GM21529 (cell line): ENCODE measurements around the gene RNF181.
"Not testable (repeated sequence)": the region's sequence is repeated elsewhere in the genome, so short reads cannot be mapped to it uniquely, and the experiment has no call there.

Experiments used
- ATAC-seq: cut with Tn5 transposase; IDR thresholded peaks from one replicate; pipeline ENCODE4 v1.9.1; 2021; ENCODE audit not compliant: unreplicated experiment

The RNF181 gene

DNA sequence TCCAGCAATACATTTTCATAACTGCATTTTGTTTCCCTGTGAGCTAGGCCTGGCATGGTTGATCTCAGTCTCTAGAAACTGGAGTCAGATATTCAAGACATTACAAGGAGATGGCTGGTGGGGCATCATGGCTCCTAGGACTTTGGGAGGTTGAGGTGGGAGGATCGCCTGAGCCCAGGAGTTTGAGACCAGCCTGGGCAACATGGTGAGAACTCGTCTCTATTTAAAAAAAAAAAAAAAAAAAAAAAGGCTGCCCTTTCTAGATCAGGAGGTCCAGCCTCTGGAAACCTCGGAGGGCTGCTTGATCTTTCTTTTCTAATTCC, 18.5 kb upstream of the RNF181 start:
- no peak for ATAC-seq

- peak; percentile 77 for ATAC-seq
These were observed 17.9 kb upstream of the RNF181 start, which contains the start of gene VAMP8 for GRCh38 chr2:85577386-85578242. Gene VAMP8 (plus strand): TSS chr2:85577586. CDS start chr2:85577647, 61 bp downstream.

- ATAC-seq = peak; percentile 53
These were observed 17.0 kb upstream of the RNF181 start for GRCh38 chr2:85578243-85579180.

DNA sequence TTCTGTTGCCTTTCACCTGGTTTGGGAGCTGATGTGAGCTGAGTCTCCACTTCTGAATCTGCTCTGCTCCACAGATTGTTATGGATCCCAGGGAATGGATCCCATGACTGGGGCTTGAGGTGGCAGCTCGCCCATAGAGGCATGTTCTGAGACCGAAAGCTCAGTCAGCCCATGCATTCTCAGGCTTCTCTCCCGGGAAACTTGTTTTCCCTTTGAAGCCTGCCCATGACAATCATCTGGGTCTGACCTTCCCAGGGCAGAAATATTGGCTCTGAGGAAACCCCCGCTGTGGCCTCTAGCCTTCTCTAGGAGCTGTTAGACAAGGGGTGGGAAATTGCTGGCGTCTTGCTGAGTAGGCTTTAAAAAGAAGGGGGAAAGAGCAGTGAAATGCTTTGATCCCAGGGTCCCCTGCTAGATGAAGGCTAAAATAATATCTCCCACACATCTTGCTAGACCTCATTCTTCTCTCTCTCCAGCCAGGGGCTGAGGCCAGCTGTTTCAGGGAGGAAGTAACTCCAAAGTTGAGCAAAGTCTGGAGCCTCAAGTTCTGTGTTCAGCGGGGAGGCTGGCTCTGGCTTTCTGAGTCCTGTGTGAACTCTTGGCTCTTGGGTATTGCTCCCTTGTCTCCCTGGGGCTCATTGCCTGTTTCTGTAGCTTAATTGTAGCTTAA, 16.1 kb upstream of the RNF181 start:
- no peak for ATAC-seq

GRCh38 chr2:85580206-85580605, 15.3 kb upstream of the RNF181 start:
- no peak for ATAC-seq

DNA sequence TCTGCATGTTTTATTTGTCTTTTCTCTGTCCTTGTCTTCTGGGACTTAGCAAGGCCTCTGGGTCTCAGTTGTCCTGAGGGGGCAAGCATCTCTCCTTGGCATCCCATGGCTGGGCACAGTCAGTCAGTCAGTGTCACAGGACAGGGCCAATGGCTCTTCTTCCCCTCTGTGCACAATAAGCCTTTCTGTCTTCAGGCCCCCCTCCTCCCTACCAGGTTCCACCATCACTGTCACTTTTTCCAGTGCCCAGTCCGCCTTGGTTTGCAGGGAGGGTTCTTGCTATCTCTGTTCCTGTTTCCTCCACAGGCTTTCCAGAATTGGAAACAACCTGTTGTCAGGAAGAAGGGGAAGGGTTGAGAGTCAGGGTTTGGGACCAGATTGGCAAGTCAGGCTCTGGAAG, 13.1 kb upstream of the RNF181 start:
- no peak for ATAC-seq

GRCh38 chr2:85583667-85584353, 11.7 kb upstream of the RNF181 start:
- ATAC-seq = no peak

DNA sequence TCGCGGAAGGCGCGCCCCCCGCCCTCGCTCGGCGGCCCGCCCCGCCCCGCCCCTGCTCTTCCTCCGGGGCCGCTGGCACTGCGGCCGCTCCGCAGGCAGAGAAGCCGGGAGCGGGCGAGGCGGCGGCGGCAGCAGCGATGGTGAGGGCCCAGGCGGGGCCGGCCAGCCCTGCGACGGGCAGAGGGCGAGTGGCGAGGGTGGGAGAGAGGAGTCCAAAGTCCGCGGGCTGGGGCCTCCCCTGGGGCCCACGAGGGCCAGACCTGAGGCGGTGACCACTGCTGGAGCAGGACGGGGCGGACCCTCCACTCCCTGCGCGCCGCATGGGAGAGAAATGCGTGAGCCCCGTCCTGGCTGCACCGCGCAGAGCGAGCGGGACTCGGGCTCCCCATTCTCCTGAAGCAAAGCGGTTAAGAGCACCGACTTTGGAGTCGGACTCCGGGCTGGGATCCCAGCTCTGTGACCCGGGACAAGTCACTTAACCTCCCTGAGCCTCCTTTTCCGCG, 11.1 kb upstream of the RNF181 start, which contains the start of gene VAMP5:
Gene VAMP5, plus strand, starts transcription at position 78 of the 503 bp plus-strand sequence. Its CDS starts 60 bp downstream, at position 138.
- peak; percentile 64 for ATAC-seq

GRCh38 chr2:85584857-85585780, 10.4 kb upstream of the RNF181 start:
- ATAC-seq = peak; percentile 59

DNA sequence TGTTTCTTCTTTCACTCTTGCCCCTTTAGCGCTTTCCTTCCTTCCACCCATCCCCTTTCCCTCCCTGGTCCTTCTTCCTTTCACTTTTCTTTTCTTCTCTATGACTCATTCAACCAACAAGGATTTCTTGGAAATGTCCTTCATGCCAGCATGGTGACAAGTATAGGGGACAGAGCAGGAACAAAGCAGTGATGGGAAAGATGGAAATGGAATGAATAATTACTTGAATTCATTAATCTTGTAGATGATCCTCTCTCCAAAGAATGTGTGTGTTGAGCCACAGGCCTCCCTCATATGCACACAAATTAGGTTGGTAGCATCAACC, 9.8 kb upstream of the RNF181 start:
- no peak for ATAC-seq

GRCh38 chr2:85588236-85588635, 7.3 kb upstream of the RNF181 start:
- no peak for ATAC-seq

DNA sequence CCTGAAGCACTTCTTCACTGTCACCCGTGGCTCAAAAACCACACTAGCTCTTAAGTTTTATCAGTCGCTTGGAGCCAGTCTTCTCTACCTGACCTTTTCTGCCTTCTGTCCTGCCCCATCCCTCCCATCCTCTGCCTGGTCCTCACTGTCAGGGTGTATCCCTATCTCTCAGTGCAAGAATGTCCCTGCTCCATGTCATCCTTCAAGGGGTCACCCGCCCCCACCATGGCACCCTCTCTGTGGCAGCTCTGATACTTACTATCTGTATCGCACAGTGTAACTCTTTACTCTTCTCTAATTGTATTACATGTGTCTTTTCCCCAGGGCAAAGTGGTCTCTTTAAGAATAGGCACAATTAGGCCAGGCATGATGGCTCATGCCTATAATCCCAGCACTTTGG, 6.9 kb upstream of the RNF181 start:
- ATAC-seq = no peak

DNA sequence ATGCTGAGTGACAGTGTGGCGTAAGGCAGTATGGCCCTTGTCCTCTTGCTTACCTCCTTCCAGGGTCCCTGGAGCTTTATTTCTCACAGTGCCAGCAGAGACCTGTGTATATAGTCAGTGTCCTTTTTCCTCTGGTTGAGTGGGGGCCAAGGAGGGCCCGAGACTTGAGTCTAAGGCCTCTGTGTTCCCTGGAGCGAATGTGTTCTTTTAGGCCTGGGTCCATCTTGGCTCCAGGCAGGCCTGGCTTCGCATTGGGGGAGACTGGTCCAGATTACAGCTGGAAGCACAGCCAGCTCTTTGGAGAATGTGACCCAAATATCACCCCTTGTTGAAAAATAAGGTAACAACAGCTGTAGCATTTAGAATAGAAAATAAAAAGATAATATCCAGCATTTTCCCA, 6.4 kb upstream of the RNF181 start:
- ATAC-seq = no peak

DNA sequence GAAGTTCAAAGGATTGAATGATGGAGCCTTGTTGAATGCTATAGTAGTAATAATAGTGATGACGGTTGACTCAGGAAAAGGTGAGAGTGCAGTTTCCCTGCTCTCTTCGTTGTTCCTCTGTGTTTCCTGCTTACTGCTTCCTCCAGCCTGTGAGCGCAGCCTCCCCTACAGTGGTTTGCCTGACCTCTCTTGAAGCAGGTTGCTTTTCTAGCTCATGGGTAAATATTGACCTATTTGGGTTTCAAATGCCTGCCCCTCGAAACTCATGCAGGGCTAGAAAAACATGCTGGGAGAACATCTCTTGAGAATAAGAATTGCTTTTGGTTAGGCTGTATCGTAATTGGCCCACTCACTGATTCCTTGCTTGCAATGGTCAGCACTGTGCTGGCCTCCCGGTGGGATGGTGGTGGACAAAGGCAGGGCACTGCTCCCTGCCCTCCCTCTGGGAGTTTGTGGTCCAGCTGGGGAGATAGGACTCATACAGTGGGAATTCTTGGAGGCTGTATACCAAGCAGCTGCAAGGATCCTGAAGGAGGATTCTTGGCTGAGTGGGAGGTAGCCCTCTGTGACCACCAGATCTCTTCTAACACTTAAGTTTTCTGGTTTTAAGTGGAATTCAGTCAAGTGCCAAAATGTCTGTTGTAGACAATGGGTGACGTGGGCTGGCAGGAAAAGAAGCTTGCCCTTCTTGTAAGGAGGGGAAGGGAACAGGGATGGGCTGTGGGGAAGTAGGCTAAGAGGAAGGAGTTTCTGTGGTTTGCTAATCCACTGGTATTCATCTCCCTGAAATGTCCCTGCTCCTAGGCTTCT, 5.4 kb upstream of the RNF181 start:
- ATAC-seq = no peak

DNA sequence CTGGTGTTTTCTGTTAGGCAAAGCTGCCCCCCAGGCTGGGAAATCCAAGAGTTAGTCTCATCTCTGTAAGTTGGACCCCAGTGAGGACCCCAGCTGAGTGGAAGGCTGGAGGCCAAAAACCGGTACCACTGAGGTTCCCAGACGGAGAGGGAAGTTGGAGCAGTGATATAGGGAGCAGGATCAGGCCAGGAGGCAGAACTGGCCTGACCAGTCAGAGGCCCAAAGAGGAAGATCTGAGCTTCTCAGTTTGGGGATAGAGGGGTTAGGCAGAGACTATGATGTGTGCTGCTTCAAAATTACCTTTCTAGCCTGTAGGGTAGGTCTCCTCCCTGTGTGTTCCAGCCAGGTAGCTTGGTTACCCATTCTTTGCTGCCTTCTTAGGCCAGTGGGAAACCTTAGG, 4.6 kb upstream of the RNF181 start:
- no peak for ATAC-seq

DNA sequence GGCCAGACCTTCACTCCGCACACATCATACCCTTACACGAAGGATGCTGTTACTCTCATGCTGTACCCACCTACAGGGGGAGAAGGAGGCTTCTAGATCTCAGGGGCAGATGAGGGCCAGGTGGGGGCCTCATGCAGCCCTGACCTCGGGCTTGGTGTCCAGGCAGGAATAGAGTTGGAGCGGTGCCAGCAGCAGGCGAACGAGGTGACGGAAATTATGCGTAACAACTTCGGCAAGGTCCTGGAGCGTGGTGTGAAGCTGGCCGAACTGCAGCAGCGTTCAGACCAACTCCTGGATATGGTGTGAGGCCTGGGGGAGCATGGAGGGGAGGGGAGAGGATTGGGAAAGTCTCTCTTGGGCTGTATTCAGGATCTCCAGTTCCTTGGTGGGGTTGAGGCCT, 4.0 kb upstream of the RNF181 start:
- ATAC-seq = no peak

GRCh38 chr2:85592299-85592698, 3.2 kb upstream of the RNF181 start:
- not testable (repeated sequence) for ATAC-seq

DNA sequence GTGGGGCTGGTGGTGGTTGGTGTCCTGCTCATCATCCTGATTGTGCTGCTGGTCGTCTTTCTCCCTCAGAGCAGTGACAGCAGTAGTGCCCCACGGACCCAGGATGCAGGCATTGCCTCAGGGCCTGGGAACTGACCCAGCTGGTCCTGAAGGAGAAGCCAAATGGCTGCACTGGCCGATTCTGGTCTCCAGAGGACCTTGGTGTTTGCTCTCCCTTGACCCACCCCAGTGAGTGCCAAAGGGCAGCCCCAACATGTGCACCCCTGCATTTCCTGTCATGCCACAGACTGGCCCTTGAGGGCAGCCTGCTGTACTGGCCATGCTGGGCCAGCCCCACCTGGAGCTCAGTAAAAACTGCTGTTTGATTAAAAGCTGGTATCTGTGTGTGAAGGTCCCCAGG, 2.5 kb upstream of the RNF181 start:
- ATAC-seq = no peak
